Measurements from ENCODE around the gene TAGLN2. TPM values are rescaled to one million over a fixed set of nuclear protein-coding genes. Genes with fewer than 3 reads are reported as not detected.

TAGLN2 gene
- polyA plus RNA-seq, 4 donors = 244 to 472 (median 400) TPM

GRCh38 chr1:159925719-159926078, 392 bp upstream of the TAGLN2 start:
- DNase-seq (no peak), FAIRE-seq (no peak)
- H3K36me3 ChIP-seq (ENCODE audit: control insufficient read depth in 3 of 3, insufficient read depth in 2 of 3, low read depth in 1 of 3, low read length in 3 of 3) = peaks cover 0 to 62% (median 0%) of the 10 kb centered on the region in 3 donors
- no peaks in the 10 kb centered on the region for H3K9me3 ChIP-seq (ENCODE audit: control insufficient read depth in 2 of 2, insufficient read depth in 1 of 2, low read depth in 1 of 2, low read length in 1 of 2)
- H3K27me3 ChIP-seq (ENCODE audit: control insufficient read depth in 3 of 3, insufficient read depth in 3 of 3, low read length in 3 of 3) = no peaks in the 10 kb centered on the region
- H3K27ac ChIP-seq (ENCODE audit: low read depth in 1 of 3, low read length in 2 of 3) = peak overlapping the region; percentile 88 to 91 (median 90)
- WGBS, 3 donors = 9 to 12% (median 11%) methylated on average over 7 of the region's 7 CpGs
- H3K4me1 ChIP-seq (ENCODE audit: control insufficient read depth in 3 of 3, insufficient read depth in 2 of 3, low read depth in 1 of 3, low read length in 2 of 3) = peaks cover 8 to 57% (median 10%) of the 10 kb centered on the region in 3 donors
- H3K4me3 ChIP-seq (ENCODE audit: low read depth in 1 of 3, low read length in 3 of 3) = peak overlapping the region in 2 of 3 donors; percentile 68 to 95

DNA sequence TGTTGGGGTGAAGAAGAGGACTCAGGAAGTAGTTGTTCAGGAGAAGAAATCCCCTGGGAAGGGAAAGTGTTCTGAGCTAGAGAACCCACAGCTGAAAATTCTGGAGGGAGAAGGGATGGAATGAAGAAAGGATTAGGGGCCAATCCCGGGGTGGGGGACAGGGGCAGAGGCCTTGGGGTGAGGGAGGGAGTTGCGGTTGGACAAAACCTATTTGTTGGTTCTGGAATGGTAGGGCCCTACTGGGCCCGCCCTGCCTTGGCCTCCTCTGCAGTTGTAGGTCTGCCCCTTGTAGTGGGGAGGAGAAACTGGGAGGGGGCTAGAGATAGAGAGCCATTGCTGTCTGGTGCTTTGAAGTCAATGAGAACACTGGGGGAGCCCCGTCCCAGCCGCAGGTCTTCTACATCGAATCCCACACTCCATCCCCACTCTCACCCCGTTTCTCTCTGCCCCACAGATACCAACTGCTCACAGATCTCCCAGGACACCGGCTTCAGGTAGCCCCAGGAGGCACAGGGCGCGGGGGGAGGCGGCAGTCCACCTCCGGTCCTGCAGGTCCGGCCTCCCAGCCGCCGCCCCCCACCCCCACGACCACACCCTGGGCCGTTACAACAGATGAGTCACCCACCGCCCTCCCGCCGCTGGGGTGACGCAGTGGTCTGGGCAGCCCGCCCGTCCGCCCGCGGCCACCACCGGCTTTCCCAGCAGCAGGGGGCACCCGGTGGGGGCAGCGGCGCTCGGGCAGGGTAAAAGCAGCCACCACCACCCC, 1.1 kb downstream of the TAGLN2 start:
- no peaks in the 10 kb centered on the region for H3K27me3 ChIP-seq (ENCODE audit: control insufficient read depth in 3 of 3, insufficient read depth in 3 of 3, low read length in 3 of 3)
- FAIRE-seq = no peak
- peaks cover 0 to 61% (median 2%) of the 10 kb centered on the region in 3 donors for H3K36me3 ChIP-seq (ENCODE audit: control insufficient read depth in 3 of 3, insufficient read depth in 2 of 3, low read depth in 1 of 3, low read length in 3 of 3)
- H3K27ac ChIP-seq (ENCODE audit: low read depth in 1 of 3, low read length in 2 of 3) = peak overlapping the region; percentile 88 to 91 (median 90)
- 0 to 1% (median 1%) methylated on average over 24 to 31 of the region's 31 CpGs for WGBS, 3 donors
- H3K9me3 ChIP-seq (ENCODE audit: control insufficient read depth in 2 of 2, insufficient read depth in 1 of 2, low read depth in 1 of 2, low read length in 1 of 2) = no peaks in the 10 kb centered on the region
- peaks cover 8 to 64% (median 12%) of the 10 kb centered on the region in 3 donors for H3K4me1 ChIP-seq (ENCODE audit: control insufficient read depth in 3 of 3, insufficient read depth in 2 of 3, low read depth in 1 of 3, low read length in 2 of 3)
- H3K4me3 ChIP-seq (ENCODE audit: low read depth in 1 of 3, low read length in 3 of 3) = peak overlapping the region; percentile 68 to 95 (median 88)
- DNase-seq = peak; percentile 72 to 87

GRCh38 chr1:159923203-159924024, 1.9 kb downstream of the TAGLN2 start:
- DNase-seq = peak; percentile 88 to 91
- peak overlapping the region; percentile 88 to 91 (median 90) for H3K27ac ChIP-seq (ENCODE audit: low read depth in 1 of 3, low read length in 2 of 3)
- no peaks in the 10 kb centered on the region for H3K27me3 ChIP-seq (ENCODE audit: control insufficient read depth in 3 of 3, insufficient read depth in 3 of 3, low read length in 3 of 3)
- peaks cover 0 to 61% (median 9%) of the 10 kb centered on the region in 3 donors for H3K36me3 ChIP-seq (ENCODE audit: control insufficient read depth in 3 of 3, insufficient read depth in 2 of 3, low read depth in 1 of 3, low read length in 3 of 3)
- WGBS, 3 donors = 1% methylated on average over 20 of the region's 20 CpGs
- H3K4me1 ChIP-seq (ENCODE audit: control insufficient read depth in 3 of 3, insufficient read depth in 2 of 3, low read depth in 1 of 3, low read length in 2 of 3) = peaks cover 9 to 62% (median 12%) of the 10 kb centered on the region in 3 donors
- no peak for FAIRE-seq
- peak overlapping the region; percentile 68 to 95 (median 88) for H3K4me3 ChIP-seq (ENCODE audit: low read depth in 1 of 3, low read length in 3 of 3)
- H3K9me3 ChIP-seq (ENCODE audit: control insufficient read depth in 2 of 2, insufficient read depth in 1 of 2, low read depth in 1 of 2, low read length in 1 of 2) = no peaks in the 10 kb centered on the region

- DNase-seq (peak; percentile 45 to 70), FAIRE-seq (no peak)
- H3K36me3 ChIP-seq (ENCODE audit: control insufficient read depth in 3 of 3, insufficient read depth in 2 of 3, low read depth in 1 of 3, low read length in 3 of 3) = peaks cover 0 to 61% (median 10%) of the 10 kb centered on the region in 3 donors
- peaks cover 9 to 61% (median 12%) of the 10 kb centered on the region in 3 donors for H3K4me1 ChIP-seq (ENCODE audit: control insufficient read depth in 3 of 3, insufficient read depth in 2 of 3, low read depth in 1 of 3, low read length in 2 of 3)
- H3K27ac ChIP-seq (ENCODE audit: low read depth in 1 of 3, low read length in 2 of 3) = peak overlapping the region; percentile 88 to 91 (median 90)
- H3K4me3 ChIP-seq (ENCODE audit: low read depth in 1 of 3, low read length in 3 of 3) = peak overlapping the region; percentile 16 to 95 (median 68)
- WGBS, 3 donors = 26 to 35% (median 34%) methylated on average over 8 of the region's 8 CpGs
- no peaks in the 10 kb centered on the region for H3K9me3 ChIP-seq (ENCODE audit: control insufficient read depth in 2 of 2, insufficient read depth in 1 of 2, low read depth in 1 of 2, low read length in 1 of 2)
- H3K27me3 ChIP-seq (ENCODE audit: control insufficient read depth in 3 of 3, insufficient read depth in 3 of 3, low read length in 3 of 3) = no peaks in the 10 kb centered on the region
Measured at GRCh38 chr1:159922511-159923202, 2.6 kb downstream of the TAGLN2 start.

- Histone ChIP-seq H3K36me3 (ENCODE audit: control insufficient read depth in 3 of 3, insufficient read depth in 2 of 3, low read depth in 1 of 3, low read length in 3 of 3) (peaks cover 0 to 59% (median 10%) of the 10 kb centered on the region in 3 donors), H3K9me3 (ENCODE audit: control insufficient read depth in 2 of 2, insufficient read depth in 1 of 2, low read depth in 1 of 2, low read length in 1 of 2) (no peaks in the 10 kb centered on the region), H3K27ac (ENCODE audit: low read depth in 1 of 3, low read length in 2 of 3) (peak overlapping the region; percentile 88 to 91 (median 90)), H3K4me3 (ENCODE audit: low read depth in 1 of 3, low read length in 3 of 3) (peak overlapping the region in 2 of 3 donors; percentile 68 to 95), H3K27me3 (ENCODE audit: control insufficient read depth in 3 of 3, insufficient read depth in 3 of 3, low read length in 3 of 3) (no peaks in the 10 kb centered on the region), H3K4me1 (ENCODE audit: control insufficient read depth in 3 of 3, insufficient read depth in 2 of 3, low read depth in 1 of 3, low read length in 2 of 3) (peaks cover 9 to 58% (median 12%) of the 10 kb centered on the region in 3 donors)
- WGBS, 3 donors = 38 to 67% (median 61%) methylated on average over 17 to 18 of the region's 18 CpGs
- FAIRE-seq = no peak
- DNase-seq = no peak
Measured at GRCh38 chr1:159921700-159922504, 3.4 kb downstream of the TAGLN2 start.

DNA sequence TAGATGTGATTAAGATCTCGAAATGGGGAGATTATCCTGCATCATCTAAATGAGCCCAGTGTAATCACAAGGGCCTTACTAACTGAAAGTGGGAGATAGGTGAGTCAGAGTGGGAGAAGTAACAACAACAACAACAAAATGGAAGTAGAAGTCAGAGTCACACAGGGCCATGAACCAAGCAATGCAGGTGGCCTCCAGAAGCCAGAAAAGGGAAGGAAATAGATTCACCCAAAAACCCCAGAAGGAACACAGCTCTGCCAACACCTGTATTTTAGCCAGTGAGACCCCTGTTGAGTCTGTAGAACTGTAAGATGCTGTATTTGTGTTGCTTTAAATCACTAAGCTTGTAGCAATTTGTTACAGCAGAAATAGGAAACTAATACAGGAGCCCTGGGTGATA, 4.1 kb downstream of the TAGLN2 start:
- Histone ChIP-seq H3K4me1 (ENCODE audit: control insufficient read depth in 3 of 3, insufficient read depth in 2 of 3, low read depth in 1 of 3, low read length in 2 of 3) (peaks cover 12 to 62% (median 15%) of the 10 kb centered on the region in 3 donors), H3K27ac (ENCODE audit: low read depth in 1 of 3, low read length in 2 of 3) (peak overlapping the region in 1 of 3 donors; percentile 91), H3K9me3 (ENCODE audit: control insufficient read depth in 2 of 2, insufficient read depth in 1 of 2, low read depth in 1 of 2, low read length in 1 of 2) (no peaks in the 10 kb centered on the region), H3K27me3 (ENCODE audit: control insufficient read depth in 3 of 3, insufficient read depth in 3 of 3, low read length in 3 of 3) (no peaks in the 10 kb centered on the region), H3K36me3 (ENCODE audit: control insufficient read depth in 3 of 3, insufficient read depth in 2 of 3, low read depth in 1 of 3, low read length in 3 of 3) (peaks cover 0 to 64% (median 10%) of the 10 kb centered on the region in 3 donors), H3K4me3 (ENCODE audit: low read depth in 1 of 3, low read length in 3 of 3) (no peak overlapping the region)
- FAIRE-seq = no peak
- WGBS, 3 donors = 26 to 35% (median 27%) methylated on average over 1 of the region's 1 CpG
- no peak for DNase-seq

DNA sequence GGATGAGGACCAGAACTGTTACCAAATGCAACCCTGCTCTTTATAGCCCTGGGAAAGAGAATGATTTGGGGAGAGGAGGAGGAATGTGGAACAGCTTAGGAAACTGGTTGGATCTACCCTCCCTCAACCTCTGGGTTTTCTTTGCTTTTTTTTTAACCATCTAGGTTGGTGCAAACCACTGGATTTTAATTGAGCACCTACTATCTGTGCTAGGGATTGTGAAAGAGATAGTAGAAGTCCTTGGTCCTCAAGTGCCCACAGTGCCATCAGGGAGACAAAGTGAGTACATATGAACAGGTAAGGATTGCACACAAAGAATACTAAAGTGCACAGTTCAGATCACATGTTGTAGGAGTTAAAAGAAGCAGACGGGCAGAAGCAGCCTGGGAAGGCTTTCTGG, 4.7 kb downstream of the TAGLN2 start:
- Histone ChIP-seq H3K9me3 (ENCODE audit: control insufficient read depth in 2 of 2, insufficient read depth in 1 of 2, low read depth in 1 of 2, low read length in 1 of 2) (no peaks in the 10 kb centered on the region), H3K27ac (ENCODE audit: low read depth in 1 of 3, low read length in 2 of 3) (peak overlapping the region in 1 of 3 donors; percentile 91), H3K27me3 (ENCODE audit: control insufficient read depth in 3 of 3, insufficient read depth in 3 of 3, low read length in 3 of 3) (no peaks in the 10 kb centered on the region), H3K4me1 (ENCODE audit: control insufficient read depth in 3 of 3, insufficient read depth in 2 of 3, low read depth in 1 of 3, low read length in 2 of 3) (peaks cover 12 to 58% (median 15%) of the 10 kb centered on the region in 3 donors), H3K4me3 (ENCODE audit: low read depth in 1 of 3, low read length in 3 of 3) (no peak overlapping the region), H3K36me3 (ENCODE audit: control insufficient read depth in 3 of 3, insufficient read depth in 2 of 3, low read depth in 1 of 3, low read length in 3 of 3) (peaks cover 0 to 64% (median 10%) of the 10 kb centered on the region in 3 donors)
- DNase-seq (no peak), FAIRE-seq (no peak)
- 57 to 100% (median 69%) methylated on average over 1 of the region's 1 CpG for WGBS, 3 donors

Measured in small intestine (tissue), 7 donors.